Esophagus squamous epithelium (tissue), 5 donors: ENCODE measurements around the gene LBHD1. TPM values are rescaled to one million over a fixed set of nuclear protein-coding genes. Genes with fewer than 3 reads are reported as not detected.
"Not testable (repeated sequence)": the region's sequence is repeated elsewhere in the genome, so short reads cannot be mapped to it uniquely, and the experiment has no call there.

Source experiments
- DNase-seq: peaks from one replicate; lab custom pipeline; 2025; lab: John Stamatoyannopoulos, UW
- H3K27ac ChIP-seq, 4 donors: fragments of 200-600 bp; sonication (generic); one replicate each; pipeline ENCODE4 v1.5.1; 2016 to 2019; ENCODE audit warnings: mild to moderate bottlenecking in 1 of 4
- H3K27me3 ChIP-seq, 4 donors: fragments of 200-600 bp; sonication (generic); 1 replicate in 3 of 4; 2 replicates in 1 of 4; pipeline versions ENCODE4 v1.5.1 to v1.6.0; 2017 to 2021; ENCODE audit warnings: antibody characterized with exemption in 1 of 4
- H3K36me3 ChIP-seq, 3 donors: fragments of 200-600 bp; sonication (generic); one replicate each; pipeline ENCODE4 v1.5.1; 2016 to 2019
- H3K4me1 ChIP-seq, 3 donors: fragments of 200-600 bp; sonication (generic); one replicate each; pipeline ENCODE4 v1.5.1; 2017 to 2019
- H3K4me3 ChIP-seq, 4 donors: fragments of 200-600 bp; sonication (generic); 1 replicate in 3 of 4; 2 replicates in 1 of 4; pipeline ENCODE4 v1.5.1; 2016 to 2019; ENCODE audit warnings: mild to moderate bottlenecking in 2 of 4, moderate library complexity in 1 of 4
- H3K9me3 ChIP-seq, 3 donors: fragments of 200-600 bp; sonication (generic); one replicate each; pipeline ENCODE4 v1.5.1; 2016 to 2019
- POLR2A ChIP-seq, 4 donors: fragments of 450-650 bp; IDR thresholded peaks; one replicate each; pipeline ENCODE4 v1.6.1; 2017; ENCODE audit warnings: antibody characterized with exemption in 4 of 4, mild to moderate bottlenecking in 4 of 4, moderate library complexity in 3 of 4
- WGBS, 2 donors: methylation state at CpG; one replicate each; pipeline ENCODE4 v1.1.5; 2018; 5-methylcytosine and 5-hydroxymethylcytosine counted together
- intact Hi-C: fragments of 100-400 bp; cut with DNase I; formaldehyde crosslinking; loops from one replicate; pipeline ENCODE4 v1.15.0; 2022
- total RNA-seq, 4 donors: library from RNA; depleted of rRNA; stranded (reverse); fragments of >200 nt; gene quantifications; one replicate each; pipeline ENCODE4 v1.1.0, GENCODE V29; 2016
- TF ChIP-seq, protein P1 (sequence below), 6 experiments: fragments of 450-650 bp in 4 of 6; fragments of 200-600 bp in 2 of 6; sonication (generic) in 2 of 6; IDR thresholded peaks; one replicate each; pipeline ENCODE4 v1.5.1; 2016 to 2019; ENCODE audit warnings: antibody characterized with exemption in 6 of 6, mild to moderate bottlenecking in 4 of 6, moderate library complexity in 4 of 6
- donor health status: DM: yes; HTN: yes; CAD: no.

The LBHD1 gene
- total RNA-seq, 4 donors from 2014 or later, result 1.8 to 3.6 (median 2.5) TPM

GRCh38 chr11:62706850-62707247 is 34.8 kb upstream of the LBHD1 start:
- peak overlapping the region in 3 of 4 donors; percentile 71 to 76 (median 71) for H3K4me3 ChIP-seq
- no peak for DNase-seq
- H3K9me3 ChIP-seq, result no peaks in the 10 kb centered on the region
- peaks cover 0 to 31% (median 0%) of the 10 kb centered on the region in 3 donors for H3K36me3 ChIP-seq
- intact Hi-C loops, result no loop called here
- H3K27me3 ChIP-seq, result no peaks in the 10 kb centered on the region
- no peak for TF ChIP-seq POLR2A (IDR thresholded peaks at IDR 0.05)
- TF ChIP-seq, protein P1, sequence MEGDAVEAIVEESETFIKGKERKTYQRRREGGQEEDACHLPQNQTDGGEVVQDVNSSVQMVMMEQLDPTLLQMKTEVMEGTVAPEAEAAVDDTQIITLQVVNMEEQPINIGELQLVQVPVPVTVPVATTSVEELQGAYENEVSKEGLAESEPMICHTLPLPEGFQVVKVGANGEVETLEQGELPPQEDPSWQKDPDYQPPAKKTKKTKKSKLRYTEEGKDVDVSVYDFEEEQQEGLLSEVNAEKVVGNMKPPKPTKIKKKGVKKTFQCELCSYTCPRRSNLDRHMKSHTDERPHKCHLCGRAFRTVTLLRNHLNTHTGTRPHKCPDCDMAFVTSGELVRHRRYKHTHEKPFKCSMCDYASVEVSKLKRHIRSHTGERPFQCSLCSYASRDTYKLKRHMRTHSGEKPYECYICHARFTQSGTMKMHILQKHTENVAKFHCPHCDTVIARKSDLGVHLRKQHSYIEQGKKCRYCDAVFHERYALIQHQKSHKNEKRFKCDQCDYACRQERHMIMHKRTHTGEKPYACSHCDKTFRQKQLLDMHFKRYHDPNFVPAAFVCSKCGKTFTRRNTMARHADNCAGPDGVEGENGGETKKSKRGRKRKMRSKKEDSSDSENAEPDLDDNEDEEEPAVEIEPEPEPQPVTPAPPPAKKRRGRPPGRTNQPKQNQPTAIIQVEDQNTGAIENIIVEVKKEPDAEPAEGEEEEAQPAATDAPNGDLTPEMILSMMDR (IDR thresholded peaks at IDR 0.05), result no peak
- 72 to 73% methylated on average over 8 of the region's 8 CpGs for WGBS, 2 donors
- H3K4me1 ChIP-seq, result peaks cover 28 to 58% (median 33%) of the 10 kb centered on the region in 3 donors
- peak overlapping the region; percentile 76 to 89 (median 82) for H3K27ac ChIP-seq

DNA sequence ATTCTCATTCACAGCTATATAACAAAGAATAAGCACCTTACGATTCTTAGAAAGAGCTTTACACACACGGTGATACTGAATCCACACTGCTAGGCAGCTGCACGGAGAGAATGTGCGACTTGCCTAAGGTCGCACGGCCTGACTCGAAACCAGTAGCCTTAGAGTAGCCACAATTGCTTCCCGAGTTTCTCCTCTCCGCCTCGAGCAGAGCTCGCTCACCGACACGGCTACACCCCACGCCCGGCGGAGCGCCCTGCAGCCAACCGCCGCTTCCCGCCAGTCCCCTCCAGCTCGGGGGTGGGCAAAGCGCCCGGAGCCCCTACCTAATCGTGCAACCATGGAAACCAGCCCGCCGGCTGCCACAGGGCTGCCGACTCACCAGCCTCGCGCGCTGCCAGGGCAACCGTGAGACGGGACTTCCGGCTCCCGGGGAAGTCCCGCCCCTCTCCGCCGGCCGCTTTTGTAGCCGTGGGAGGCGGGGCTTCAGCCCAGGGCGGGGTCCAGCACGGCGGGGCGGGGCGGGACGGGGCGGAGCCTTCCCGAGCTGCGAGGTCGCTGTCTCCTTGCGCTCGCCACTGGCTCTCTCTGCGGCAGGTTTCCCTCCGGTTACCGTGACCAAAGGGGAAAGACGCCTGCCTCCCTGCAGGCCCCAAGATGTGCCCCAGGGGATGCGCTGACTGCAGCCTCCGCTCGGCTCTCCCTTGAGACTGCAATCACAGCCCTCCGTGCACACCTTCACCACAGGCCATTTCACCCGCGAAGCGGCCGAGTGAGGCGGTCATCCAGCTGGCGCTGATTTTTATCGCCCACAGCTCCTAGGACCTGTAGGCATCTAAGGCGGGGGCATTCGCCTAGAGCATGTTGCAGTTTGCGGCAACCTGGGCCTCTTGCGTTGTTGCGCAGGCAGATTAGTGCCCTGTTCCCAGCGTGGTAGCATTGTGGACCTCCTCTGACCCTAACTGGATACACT is 34.1 kb upstream of the LBHD1 start:
- TF ChIP-seq, protein P1 (IDR thresholded peaks at IDR 0.05), result no peak
- peak in 2 of 4 donors; percentile 24 to 50 for TF ChIP-seq POLR2A (IDR thresholded peaks at IDR 0.05)
- intact Hi-C loops, result no loop called here
- DNase-seq, result peak; percentile 68

GRCh38 chr11:62705413-62705812 is 33.3 kb upstream of the LBHD1 start:
- Histone ChIP-seq H3K9me3 (no peaks in the 10 kb centered on the region), H3K4me1 (peaks cover 28 to 53% (median 31%) of the 10 kb centered on the region in 3 donors), H3K36me3 (peaks cover 0 to 28% (median 0%) of the 10 kb centered on the region in 3 donors), H3K27me3 (no peaks in the 10 kb centered on the region), H3K27ac (peak overlapping the region; percentile 76 to 89 (median 82)), H3K4me3 (peak overlapping the region; percentile 57 to 76 (median 71))
- WGBS, 2 donors, result 44 to 49% methylated on average over 6 of the region's 7 CpGs
- no peak for DNase-seq
- intact Hi-C loops, result no loop called here
- TF ChIP-seq POLR2A (IDR thresholded peaks at IDR 0.05), result no peak
- TF ChIP-seq, protein P1 (IDR thresholded peaks at IDR 0.05), result no peak

More for the DNA sequence above, 34.1 kb upstream of the LBHD1 start:
- Histone ChIP-seq H3K27me3 (no peaks in the 10 kb centered on the region), H3K4me1 (peaks cover 28 to 58% (median 33%) of the 10 kb centered on the region in 3 donors), H3K9me3 (no peaks in the 10 kb centered on the region), H3K27ac (peak overlapping the region; percentile 76 to 89 (median 82)), H3K36me3 (peaks cover 0 to 31% (median 0%) of the 10 kb centered on the region in 3 donors), H3K4me3 (peak overlapping the region; percentile 57 to 76 (median 71))
- 10 to 39% methylated on average over 3 to 29 of the region's 73 CpGs for WGBS, 2 donors

DNA sequence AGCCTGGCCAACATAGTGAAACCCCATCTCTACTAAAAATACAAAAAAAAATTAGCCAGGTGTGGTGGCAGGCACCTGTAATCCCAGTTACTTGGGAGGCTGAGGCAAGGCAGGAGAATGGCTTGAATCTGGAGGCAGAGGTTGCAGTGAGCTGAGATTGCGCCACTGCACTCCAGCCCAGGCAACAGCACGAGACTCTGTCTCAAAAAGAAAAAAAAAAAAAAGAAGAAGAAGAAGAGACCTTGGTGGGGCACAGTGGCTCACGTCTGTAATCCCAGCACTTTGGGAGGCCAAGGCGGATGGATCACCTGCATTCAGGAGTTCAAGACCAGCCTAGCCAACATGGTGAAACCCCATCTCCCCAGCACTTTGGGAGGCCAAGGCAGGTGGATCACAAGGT is 31.9 kb upstream of the LBHD1 start:
- H3K27ac ChIP-seq, DNase-seq, intact Hi-C loops, H3K4me3 ChIP-seq, H3K9me3 ChIP-seq, H3K27me3 ChIP-seq: not testable (repeated sequence)
- 81 to 86% methylated on average over 4 of the region's 4 CpGs for whole genome bisulfite sequencing, 2 donors
- Histone ChIP-seq H3K4me1 (peaks cover 21 to 43% (median 26%) of the 10 kb centered on the region in 3 donors), H3K36me3 (peaks cover 0 to 28% (median 0%) of the 10 kb centered on the region in 3 donors)

- H3K27me3 ChIP-seq, result no peaks in the 10 kb centered on the region
- peaks cover 0 to 34% (median 0%) of the 10 kb centered on the region in 3 donors for H3K36me3 ChIP-seq
- H3K4me1 ChIP-seq, result peaks cover 15 to 26% (median 18%) of the 10 kb centered on the region in 3 donors
- TF ChIP-seq, protein P1 (IDR thresholded peaks at IDR 0.05), result no peak
- no peak for TF ChIP-seq POLR2A (IDR thresholded peaks at IDR 0.05)
- no peaks in the 10 kb centered on the region for H3K9me3 ChIP-seq
- H3K4me3 ChIP-seq, result no peak overlapping the region
- 74 to 76% methylated on average over 10 to 11 of the region's 11 CpGs for WGBS, 2 donors
- DNase-seq, result no peak
- intact Hi-C loops, result no loop called here
- H3K27ac ChIP-seq, result peak overlapping the region in 2 of 4 donors; percentile 29
Observed at GRCh38 chr11:62702246-62702645, 30.2 kb upstream of the LBHD1 start.
